Mesenchymal stem cell (in vitro differentiated cells and primary cell): ENCODE data around the gene VWA3A.

Experiments used
- DNase-seq: peaks from one replicate; pipeline ENCODE4 v3.0.0-alpha.2; 2013
- H2AFZ ChIP-seq: one replicate; pipeline ENCODE4 v1.6.1; 2013; ENCODE audit warnings: low read depth, mild to moderate bottlenecking, control low read depth, inconsistent platforms, low read length, moderate library complexity
- H2AK5ac ChIP-seq: 2 replicates; pipeline ENCODE4 v1.6.1; 2013; ENCODE audit warnings: low read length, moderate library complexity, mild to moderate bottlenecking, inconsistent platforms; ENCODE audit not compliant: severe bottlenecking
- H2BK120ac ChIP-seq: one replicate; pipeline ENCODE4 v1.6.1; 2013; ENCODE audit warnings: low read depth, mild to moderate bottlenecking, inconsistent platforms, low read length, moderate library complexity
- H2BK12ac ChIP-seq, 2 experiments: one replicate each; pipeline ENCODE4 v1.6.1; 2013; ENCODE audit warnings: inconsistent platforms in 2 of 2, low read length in 2 of 2, mild to moderate bottlenecking in 2 of 2, moderate library complexity in 2 of 2, control low read depth in 1 of 2
- H2BK15ac ChIP-seq: one replicate; pipeline ENCODE4 v1.6.1; 2013; ENCODE audit warnings: mild to moderate bottlenecking, low read depth, inconsistent platforms; ENCODE audit not compliant: poor library complexity, severe bottlenecking
- H2BK5ac ChIP-seq: 2 replicates; pipeline ENCODE4 v1.6.1; 2013; ENCODE audit warnings: low read depth, mild to moderate bottlenecking, low read length, control low read depth, inconsistent platforms; ENCODE audit not compliant: poor library complexity, severe bottlenecking
- H3K14ac ChIP-seq, 2 experiments: one replicate each; pipeline ENCODE4 v1.6.1; 2013; ENCODE audit warnings: inconsistent platforms in 2 of 2, low read length in 2 of 2, control low read depth in 1 of 2, mild to moderate bottlenecking in 1 of 2, moderate library complexity in 1 of 2
- H3K18ac ChIP-seq, 2 experiments: one replicate each; pipeline ENCODE4 v1.6.1; 2013; ENCODE audit warnings: inconsistent platforms in 2 of 2, low read length in 2 of 2, control low read depth in 1 of 2, low read depth in 1 of 2, mild to moderate bottlenecking in 1 of 2
- H3K23ac ChIP-seq, 2 experiments: one replicate each; pipeline ENCODE4 v1.6.1; 2013; ENCODE audit warnings: inconsistent platforms in 2 of 2, low read length in 2 of 2, mild to moderate bottlenecking in 2 of 2, moderate library complexity in 2 of 2, control low read depth in 1 of 2
- H3K27ac ChIP-seq: 2 replicates; pipeline ENCODE4 v1.5.1; 2013; ENCODE audit warnings: mild to moderate bottlenecking, moderate library complexity, low read length, control low read depth, inconsistent platforms; ENCODE audit not compliant: poor library complexity, severe bottlenecking
- H3K27me3 ChIP-seq, 2 experiments: 2 replicates each; pipeline versions ENCODE4 v1.6.1 to v1.7.0; 2013; ENCODE audit warnings: low read length in 2 of 2, mild to moderate bottlenecking in 2 of 2, moderate library complexity in 2 of 2, control low read depth in 1 of 2, inconsistent platforms in 1 of 2; ENCODE audit not compliant: control insufficient read depth in 1 of 2, insufficient read depth in 1 of 2
- H3K36me3 ChIP-seq, 2 experiments: 2 replicates each; pipeline versions ENCODE4 v1.6.1 to v1.7.0; 2013; ENCODE audit warnings: low read length in 2 of 2, control low read depth in 1 of 2, inconsistent platforms in 1 of 2, low read depth in 1 of 2, mild to moderate bottlenecking in 1 of 2; ENCODE audit not compliant: insufficient read depth in 2 of 2, control insufficient read depth in 1 of 2
- H3K4ac ChIP-seq, 2 experiments: one replicate each; pipeline ENCODE4 v1.6.1; 2013; ENCODE audit warnings: inconsistent platforms in 2 of 2, low read length in 2 of 2, mild to moderate bottlenecking in 2 of 2, moderate library complexity in 2 of 2, control low read depth in 1 of 2, low read depth in 1 of 2
- H3K4me1 ChIP-seq: 2 replicates; pipeline ENCODE4 v1.6.1; 2013; ENCODE audit warnings: low read depth, low read length, control low read depth; ENCODE audit not compliant: control insufficient read depth, insufficient read depth
- H3K4me2 ChIP-seq: 2 replicates; pipeline ENCODE4 v1.6.1; 2013; ENCODE audit warnings: low read length, mild to moderate bottlenecking, inconsistent platforms; ENCODE audit not compliant: poor library complexity, severe bottlenecking
- H3K4me3 ChIP-seq, 2 experiments: 2 replicates each; pipeline versions ENCODE4 v1.5.1 to v1.7.0; 2013; ENCODE audit warnings: low read length in 2 of 2, mild to moderate bottlenecking in 2 of 2, control low read depth in 1 of 2, low read depth in 1 of 2; ENCODE audit not compliant: insufficient read depth in 1 of 2
- H3K79me1 ChIP-seq: replicated peaks from 2 replicates; pipeline ENCODE4 v1.6.1; 2013; ENCODE audit warnings: mild to moderate bottlenecking, control low read depth, low read length, inconsistent platforms; ENCODE audit not compliant: poor library complexity, severe bottlenecking
- H3K9ac ChIP-seq: 2 replicates; pipeline ENCODE4 v1.7.0; 2013; ENCODE audit warnings: mild to moderate bottlenecking, low read length, moderate library complexity
- H3K9me3 ChIP-seq: 2 replicates; pipeline ENCODE4 v1.7.0; 2013; ENCODE audit warnings: mild to moderate bottlenecking, low read length; ENCODE audit not compliant: control insufficient read depth
- H4K8ac ChIP-seq: one replicate; pipeline ENCODE4 v1.6.1; 2013; ENCODE audit warnings: inconsistent platforms, mild to moderate bottlenecking, low read length, moderate library complexity
- H4K91ac ChIP-seq: one replicate; pipeline ENCODE4 v1.6.1; 2013; ENCODE audit warnings: mild to moderate bottlenecking, low read length, inconsistent platforms
- WGBS: methylation state at CpG from one replicate; pipeline ENCODE4 v1.1.7; 2013; ENCODE audit warnings: mixed read lengths; 5-methylcytosine and 5-hydroxymethylcytosine counted together

The VWA3A gene

GRCh38 chr16:22073350-22073749 is 19.0 kb upstream of the VWA3A start:
- Histone ChIP-seq H3K14ac (no peak overlapping the region), H4K8ac (no peak overlapping the region), H3K4ac (no peak overlapping the region), H3K9me3 (no peaks in the 10 kb centered on the region), H3K23ac (no peak overlapping the region), H3K27me3 (no peaks in the 10 kb centered on the region), H3K79me1 (peaks cover 33% of the 10 kb centered on the region), H3K4me2 (no peak overlapping the region), H2BK15ac (no peak overlapping the region), H2AK5ac (no peak overlapping the region), H3K18ac (no peak overlapping the region), H2BK12ac (no peak overlapping the region), H3K4me3 (no peak overlapping the region), H2BK120ac (no peak overlapping the region), H3K9ac (no peak overlapping the region), H3K27ac (no peak overlapping the region), H4K91ac (no peak overlapping the region), H3K36me3 (peaks cover 0 to 2% of the 10 kb centered on the region in 2 experiments), H3K4me1 (peaks cover 3% of the 10 kb centered on the region), H2AFZ (no peak overlapping the region), H2BK5ac (no peak overlapping the region)
- no CpG with 5 or more reads among the region's 3 CpGs for WGBS
- DNase-seq = no peak

GRCh38 chr16:22075043-22075757 is 17.1 kb upstream of the VWA3A start:
- no peak overlapping the region for H3K14ac ChIP-seq
- WGBS = 92% methylated on average over 10 of the region's 11 CpGs
- H3K9ac ChIP-seq = no peak overlapping the region
- no peak overlapping the region for H2BK120ac ChIP-seq
- H3K4me2 ChIP-seq = no peak overlapping the region
- H2BK15ac ChIP-seq = no peak overlapping the region
- no peak overlapping the region for H3K27ac ChIP-seq
- H3K4ac ChIP-seq = no peak overlapping the region
- peak overlapping the region in 1 of 2 experiments; percentile 22 for H3K18ac ChIP-seq
- no peaks in the 10 kb centered on the region for H3K27me3 ChIP-seq
- DNase-seq = peak; percentile 14
- no peak overlapping the region for H2AFZ ChIP-seq
- no peak overlapping the region for H2BK12ac ChIP-seq
- H2AK5ac ChIP-seq = no peak overlapping the region
- H3K9me3 ChIP-seq = no peaks in the 10 kb centered on the region
- H3K79me1 ChIP-seq = peaks cover 24% of the 10 kb centered on the region
- no peak overlapping the region for H3K23ac ChIP-seq
- no peak overlapping the region for H3K4me3 ChIP-seq
- peaks cover 0 to 2% of the 10 kb centered on the region in 2 experiments for H3K36me3 ChIP-seq
- no peak overlapping the region for H4K91ac ChIP-seq
- H2BK5ac ChIP-seq = no peak overlapping the region
- H4K8ac ChIP-seq = no peak overlapping the region
- H3K4me1 ChIP-seq = peaks cover 3% of the 10 kb centered on the region

GRCh38 chr16:22075776-22076175 is 16.6 kb upstream of the VWA3A start:
- Histone ChIP-seq H3K4me3 (no peak overlapping the region), H3K23ac (no peak overlapping the region), H2AFZ (no peak overlapping the region), H3K14ac (no peak overlapping the region), H3K9me3 (no peaks in the 10 kb centered on the region), H3K9ac (no peak overlapping the region), H2BK120ac (no peak overlapping the region), H3K18ac (no peak overlapping the region), H3K4me2 (no peak overlapping the region), H3K79me1 (peaks cover 19% of the 10 kb centered on the region), H3K36me3 (peaks cover 0 to 2% of the 10 kb centered on the region in 2 experiments), H2BK5ac (no peak overlapping the region), H4K8ac (no peak overlapping the region), H2BK15ac (no peak overlapping the region), H2AK5ac (no peak overlapping the region), H3K4me1 (peaks cover 3% of the 10 kb centered on the region), H3K27ac (no peak overlapping the region), H2BK12ac (no peak overlapping the region), H3K4ac (no peak overlapping the region), H3K27me3 (no peaks in the 10 kb centered on the region), H4K91ac (no peak overlapping the region)
- DNase-seq = no peak
- WGBS = no CpG with 5 or more reads among the region's 1 CpG

- Histone ChIP-seq H2AFZ (no peak overlapping the region), H4K91ac (no peak overlapping the region), H3K9ac (no peak overlapping the region), H3K4me3 (no peak overlapping the region), H3K4ac (no peak overlapping the region), H3K18ac (no peak overlapping the region), H2BK15ac (no peak overlapping the region), H3K4me2 (no peak overlapping the region), H3K27me3 (no peaks in the 10 kb centered on the region), H3K14ac (no peak overlapping the region), H3K36me3 (peaks cover 0 to 2% of the 10 kb centered on the region in 2 experiments), H3K23ac (no peak overlapping the region), H4K8ac (no peak overlapping the region), H3K79me1 (peaks cover 10% of the 10 kb centered on the region), H2BK5ac (no peak overlapping the region), H3K9me3 (no peaks in the 10 kb centered on the region), H3K4me1 (peaks cover 3% of the 10 kb centered on the region), H2AK5ac (no peak overlapping the region), H2BK120ac (no peak overlapping the region), H3K27ac (no peak overlapping the region), H2BK12ac (no peak overlapping the region)
- 49% methylated on average over 4 of the region's 8 CpGs for WGBS
- DNase-seq = peak; percentile 68
Measured at GRCh38 chr16:22077700-22078313, 14.5 kb upstream of the VWA3A start.
